WTC11 (cell line): ENCODE results near the gene TMEM63C. TPM values are rescaled to one million over a fixed set of nuclear protein-coding genes. Genes with fewer than 3 reads are reported as not detected.

Experiments used
- ATAC-seq: fragments of 200-7000 bp; cut with Tn5 transposase; 2 replicates; pipeline ENCODE4 v1.10.0; 2021; ENCODE audit warnings: mild to moderate bottlenecking, moderate library complexity
- CTCF ChIA-PET: fragments of 300-600 bp; sonication (Branson Sonifier 250); formaldehyde crosslinking; loops from one replicate; lab custom pipeline; 2021; ENCODE audit warnings: antibody characterized with exemption; lab: Charles Lee
- POLR2A ChIA-PET: fragments of 350-600 bp; sonication (Branson Sonifier 250); formaldehyde crosslinking; loops from one replicate; lab custom pipeline; 2021; ENCODE audit warnings: antibody characterized with exemption; lab: Charles Lee
- DNase-seq: peaks from one replicate; pipeline ENCODE4 v3.0.0; 2021; ENCODE audit warnings: low spot score
- H3K27ac Mint-ChIP-seq: 2 replicates; pipeline ENCODE4 v1.8.0; 2021; ENCODE audit warnings: mixed read lengths
- H3K27me3 Mint-ChIP-seq: 2 replicates; pipeline ENCODE4 v1.8.0; 2021; ENCODE audit warnings: low read depth, mild to moderate bottlenecking, moderate library complexity, mixed read lengths
- H3K36me3 Mint-ChIP-seq: 2 replicates; pipeline ENCODE4 v1.8.0; 2021; ENCODE audit warnings: mixed read lengths
- H3K4me1 Mint-ChIP-seq: 2 replicates; pipeline ENCODE4 v1.8.0; 2022; ENCODE audit warnings: mixed read lengths
- H3K4me3 Mint-ChIP-seq: 2 replicates; pipeline ENCODE4 v1.8.0; 2021; ENCODE audit warnings: mild to moderate bottlenecking, moderate library complexity, mixed read lengths
- H3K9me3 Mint-ChIP-seq: 2 replicates; pipeline ENCODE4 v1.8.0; 2021; ENCODE audit warnings: mixed read lengths
- ATF1 ChIP-seq: sonication (generic); formaldehyde crosslinking; IDR thresholded peaks from 2 replicates; pipeline ENCODE4 v1.8.1; 2023; ENCODE audit warnings: mild to moderate bottlenecking, moderate library complexity, missing genetic modification reagents
- EMX1 ChIP-seq: fragments of 250-450 bp; sonication (Bioruptor Pico); IDR thresholded peaks from 2 replicates; pipeline ENCODE4 v1.8.0; 2021; ENCODE audit warnings: mild to moderate bottlenecking
- FOXP1 ChIP-seq: sonication (generic); formaldehyde crosslinking; IDR thresholded peaks from 2 replicates; pipeline ENCODE4 v1.8.0; 2022; ENCODE audit warnings: missing genetic modification reagents, mild to moderate bottlenecking, moderate library complexity, borderline replicate concordance
- HMGA2 ChIP-seq: fragments of 250-450 bp; sonication (Bioruptor Pico); IDR thresholded peaks from 2 replicates; pipeline ENCODE4 v1.4.0; 2021; ENCODE audit warnings: mild to moderate bottlenecking, moderate library complexity
- JUN ChIP-seq: sonication (generic); formaldehyde crosslinking; IDR thresholded peaks from 2 replicates; pipeline ENCODE4 v1.8.0; 2023; ENCODE audit warnings: mild to moderate bottlenecking, missing genetic modification reagents
- MXD4 ChIP-seq: fragments of 250-450 bp; sonication (Bioruptor Pico); IDR thresholded peaks from 2 replicates; pipeline ENCODE4 v1.8.0; 2021; ENCODE audit warnings: mild to moderate bottlenecking, moderate library complexity, borderline replicate concordance
- MYBL2 ChIP-seq: sonication (generic); formaldehyde crosslinking; IDR thresholded peaks from 2 replicates; pipeline ENCODE4 v1.8.1; 2023; ENCODE audit warnings: mild to moderate bottlenecking, moderate library complexity, missing genetic modification reagents
- NFYB ChIP-seq: sonication (generic); formaldehyde crosslinking; conservative IDR thresholded peaks from 2 replicates; pipeline ENCODE4 v1.8.0; 2022; ENCODE audit warnings: low read depth, missing genetic modification reagents
- RORB ChIP-seq: fragments of 250-450 bp; sonication (Bioruptor Pico); IDR thresholded peaks from 2 replicates; pipeline ENCODE4 v1.9.0; 2021; ENCODE audit warnings: mild to moderate bottlenecking
- SOX15 ChIP-seq: fragments of 250-450 bp; sonication (Bioruptor Pico); IDR thresholded peaks from 2 replicates; pipeline ENCODE4 v1.9.0; 2021; ENCODE audit warnings: mild to moderate bottlenecking
- total RNA-seq: library from RNA; stranded (reverse); gene quantifications from 3 replicates; pipeline ENCODE4 v1.2.3, GENCODE V29; 2021
- TF ChIP-seq, protein P1 (sequence below): sonication (generic); formaldehyde crosslinking; conservative IDR thresholded peaks from 2 replicates; pipeline ENCODE4 v1.8.1; 2022; ENCODE audit warnings: mild to moderate bottlenecking, missing genetic modification reagents
- TF ChIP-seq, protein P2 (sequence below): sonication (generic); formaldehyde crosslinking; IDR thresholded peaks from 2 replicates; pipeline ENCODE4 v1.8.0; 2023; ENCODE audit warnings: missing genetic modification reagents
- TF ChIP-seq, protein P3 (sequence below): sonication (generic); formaldehyde crosslinking; IDR thresholded peaks from 2 replicates; pipeline ENCODE4 v1.8.1; 2023; ENCODE audit warnings: mild to moderate bottlenecking, missing genetic modification reagents, moderate library complexity
- TF ChIP-seq, protein P4 (sequence below): sonication (generic); formaldehyde crosslinking; IDR thresholded peaks from 2 replicates; pipeline ENCODE4 v1.8.1; 2023; ENCODE audit warnings: mild to moderate bottlenecking, missing genetic modification reagents, moderate library complexity
- TF ChIP-seq, protein P5 (sequence below): sonication (generic); formaldehyde crosslinking; IDR thresholded peaks from 2 replicates; pipeline ENCODE4 v1.8.1; 2022; ENCODE audit warnings: missing genetic modification reagents, borderline replicate concordance
- TF ChIP-seq, protein P6 (sequence below): sonication (generic); formaldehyde crosslinking; IDR thresholded peaks from 2 replicates; pipeline ENCODE4 v1.8.1; 2023; ENCODE audit warnings: mild to moderate bottlenecking, missing genetic modification reagents, borderline replicate concordance
- TF ChIP-seq, protein P7 (sequence below): sonication (generic); formaldehyde crosslinking; IDR thresholded peaks from 2 replicates; pipeline ENCODE4 v1.8.0; 2023; ENCODE audit warnings: mild to moderate bottlenecking, missing genetic modification reagents
- TF ChIP-seq, protein P8 (sequence below): sonication (generic); formaldehyde crosslinking; IDR thresholded peaks from 2 replicates; pipeline ENCODE4 v1.8.0; 2022; ENCODE audit warnings: missing genetic modification reagents
- TF ChIP-seq, protein P9 (sequence below): sonication (generic); formaldehyde crosslinking; IDR thresholded peaks from 2 replicates; pipeline ENCODE4 v1.8.1; 2022; ENCODE audit warnings: low read depth, mild to moderate bottlenecking, moderate library complexity, missing genetic modification reagents, borderline replicate concordance

The TMEM63C gene
- total RNA-seq, 1 experiment from 2014 or later = 8.8 TPM

DNA sequence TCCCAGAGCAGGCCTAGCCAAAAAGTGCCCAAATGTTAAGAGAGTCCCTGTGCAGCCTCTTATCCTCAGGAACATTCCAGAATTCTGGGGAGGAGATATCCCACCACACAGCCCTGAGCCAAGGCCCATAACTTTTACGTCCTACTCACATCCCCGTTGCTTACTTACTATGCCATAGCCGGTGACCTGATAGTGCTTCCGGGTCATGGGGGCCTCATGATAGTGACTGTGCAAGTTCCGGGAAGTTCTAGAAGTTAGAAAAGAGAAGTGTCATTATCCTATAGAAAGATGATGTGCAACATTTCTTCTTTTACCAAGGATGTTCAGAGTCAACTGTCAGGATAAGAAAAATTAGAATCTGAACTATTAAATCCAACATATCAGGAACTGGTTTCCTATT is 105.0 kb downstream of the TMEM63C start (continued):
- TF ChIP-seq FOXP1 (no peak), JUN (no peak), HMGA2 (no peak), EMX1 (CRISPR knock-in tag) (no peak), MYBL2 (CRISPR knock-in tag) (no peak), RORB (CRISPR knock-in tag) (no peak), ATF1 (CRISPR knock-in tag) (no peak), MXD4 (CRISPR knock-in tag) (no peak), SOX15 (no peak)
- TF ChIP-seq, protein P1, sequence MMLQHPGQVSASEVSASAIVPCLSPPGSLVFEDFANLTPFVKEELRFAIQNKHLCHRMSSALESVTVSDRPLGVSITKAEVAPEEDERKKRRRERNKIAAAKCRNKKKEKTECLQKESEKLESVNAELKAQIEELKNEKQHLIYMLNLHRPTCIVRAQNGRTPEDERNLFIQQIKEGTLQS (CRISPR knock-in tag) = no peak
- TF ChIP-seq, protein P2, sequence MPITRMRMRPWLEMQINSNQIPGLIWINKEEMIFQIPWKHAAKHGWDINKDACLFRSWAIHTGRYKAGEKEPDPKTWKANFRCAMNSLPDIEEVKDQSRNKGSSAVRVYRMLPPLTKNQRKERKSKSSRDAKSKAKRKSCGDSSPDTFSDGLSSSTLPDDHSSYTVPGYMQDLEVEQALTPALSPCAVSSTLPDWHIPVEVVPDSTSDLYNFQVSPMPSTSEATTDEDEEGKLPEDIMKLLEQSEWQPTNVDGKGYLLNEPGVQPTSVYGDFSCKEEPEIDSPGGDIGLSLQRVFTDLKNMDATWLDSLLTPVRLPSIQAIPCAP = no peak
- TF ChIP-seq, protein P3, sequence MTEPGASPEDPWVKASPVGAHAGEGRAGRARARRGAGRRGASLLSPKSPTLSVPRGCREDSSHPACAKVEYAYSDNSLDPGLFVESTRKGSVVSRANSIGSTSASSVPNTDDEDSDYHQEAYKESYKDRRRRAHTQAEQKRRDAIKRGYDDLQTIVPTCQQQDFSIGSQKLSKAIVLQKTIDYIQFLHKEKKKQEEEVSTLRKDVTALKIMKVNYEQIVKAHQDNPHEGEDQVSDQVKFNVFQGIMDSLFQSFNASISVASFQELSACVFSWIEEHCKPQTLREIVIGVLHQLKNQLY (CRISPR knock-in tag) = no peak
- TF ChIP-seq, protein P4, sequence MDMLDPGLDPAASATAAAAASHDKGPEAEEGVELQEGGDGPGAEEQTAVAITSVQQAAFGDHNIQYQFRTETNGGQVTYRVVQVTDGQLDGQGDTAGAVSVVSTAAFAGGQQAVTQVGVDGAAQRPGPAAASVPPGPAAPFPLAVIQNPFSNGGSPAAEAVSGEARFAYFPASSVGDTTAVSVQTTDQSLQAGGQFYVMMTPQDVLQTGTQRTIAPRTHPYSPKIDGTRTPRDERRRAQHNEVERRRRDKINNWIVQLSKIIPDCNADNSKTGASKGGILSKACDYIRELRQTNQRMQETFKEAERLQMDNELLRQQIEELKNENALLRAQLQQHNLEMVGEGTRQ (CRISPR knock-in tag) = no peak
- TF ChIP-seq, all 79 proteins: peak for 0

DNA sequence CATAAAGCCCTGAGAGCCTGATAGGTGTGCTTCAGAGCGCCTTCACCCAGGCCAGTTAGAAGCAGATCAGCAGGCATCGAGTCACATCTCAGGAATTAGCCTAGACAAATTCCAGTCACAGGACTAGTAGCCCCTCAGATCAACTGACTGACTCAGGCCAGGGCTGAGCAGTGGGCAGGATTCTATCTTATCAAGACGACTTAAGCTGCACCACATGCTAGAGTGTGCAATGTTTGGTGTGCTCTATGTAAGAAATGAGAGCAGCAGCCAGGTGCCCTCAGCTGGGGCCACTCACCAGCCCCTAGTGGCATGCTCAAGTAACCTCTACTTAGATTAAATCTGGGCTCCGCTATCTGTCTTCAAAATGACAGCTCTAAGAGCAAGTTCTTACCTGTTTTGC is 109.1 kb downstream of the TMEM63C start:
- H3K4me1 Mint-ChIP-seq = peaks cover 8% of the 10 kb centered on the region
- TF ChIP-seq FOXP1 = no peak
- TF ChIP-seq, protein P5, sequence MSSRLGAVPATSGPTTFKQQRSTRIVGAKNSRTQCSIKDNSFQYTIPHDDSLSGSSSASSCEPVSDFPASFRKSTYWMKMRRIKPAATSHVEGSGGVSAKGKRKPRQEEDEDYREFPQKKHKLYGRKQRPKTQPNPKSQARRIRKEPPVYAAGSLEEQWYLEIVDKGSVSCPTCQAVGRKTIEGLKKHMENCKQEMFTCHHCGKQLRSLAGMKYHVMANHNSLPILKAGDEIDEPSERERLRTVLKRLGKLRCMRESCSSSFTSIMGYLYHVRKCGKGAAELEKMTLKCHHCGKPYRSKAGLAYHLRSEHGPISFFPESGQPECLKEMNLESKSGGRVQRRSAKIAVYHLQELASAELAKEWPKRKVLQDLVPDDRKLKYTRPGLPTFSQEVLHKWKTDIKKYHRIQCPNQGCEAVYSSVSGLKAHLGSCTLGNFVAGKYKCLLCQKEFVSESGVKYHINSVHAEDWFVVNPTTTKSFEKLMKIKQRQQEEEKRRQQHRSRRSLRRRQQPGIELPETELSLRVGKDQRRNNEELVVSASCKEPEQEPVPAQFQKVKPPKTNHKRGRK (CRISPR knock-in tag) = no peak
- TF ChIP-seq, protein P6, sequence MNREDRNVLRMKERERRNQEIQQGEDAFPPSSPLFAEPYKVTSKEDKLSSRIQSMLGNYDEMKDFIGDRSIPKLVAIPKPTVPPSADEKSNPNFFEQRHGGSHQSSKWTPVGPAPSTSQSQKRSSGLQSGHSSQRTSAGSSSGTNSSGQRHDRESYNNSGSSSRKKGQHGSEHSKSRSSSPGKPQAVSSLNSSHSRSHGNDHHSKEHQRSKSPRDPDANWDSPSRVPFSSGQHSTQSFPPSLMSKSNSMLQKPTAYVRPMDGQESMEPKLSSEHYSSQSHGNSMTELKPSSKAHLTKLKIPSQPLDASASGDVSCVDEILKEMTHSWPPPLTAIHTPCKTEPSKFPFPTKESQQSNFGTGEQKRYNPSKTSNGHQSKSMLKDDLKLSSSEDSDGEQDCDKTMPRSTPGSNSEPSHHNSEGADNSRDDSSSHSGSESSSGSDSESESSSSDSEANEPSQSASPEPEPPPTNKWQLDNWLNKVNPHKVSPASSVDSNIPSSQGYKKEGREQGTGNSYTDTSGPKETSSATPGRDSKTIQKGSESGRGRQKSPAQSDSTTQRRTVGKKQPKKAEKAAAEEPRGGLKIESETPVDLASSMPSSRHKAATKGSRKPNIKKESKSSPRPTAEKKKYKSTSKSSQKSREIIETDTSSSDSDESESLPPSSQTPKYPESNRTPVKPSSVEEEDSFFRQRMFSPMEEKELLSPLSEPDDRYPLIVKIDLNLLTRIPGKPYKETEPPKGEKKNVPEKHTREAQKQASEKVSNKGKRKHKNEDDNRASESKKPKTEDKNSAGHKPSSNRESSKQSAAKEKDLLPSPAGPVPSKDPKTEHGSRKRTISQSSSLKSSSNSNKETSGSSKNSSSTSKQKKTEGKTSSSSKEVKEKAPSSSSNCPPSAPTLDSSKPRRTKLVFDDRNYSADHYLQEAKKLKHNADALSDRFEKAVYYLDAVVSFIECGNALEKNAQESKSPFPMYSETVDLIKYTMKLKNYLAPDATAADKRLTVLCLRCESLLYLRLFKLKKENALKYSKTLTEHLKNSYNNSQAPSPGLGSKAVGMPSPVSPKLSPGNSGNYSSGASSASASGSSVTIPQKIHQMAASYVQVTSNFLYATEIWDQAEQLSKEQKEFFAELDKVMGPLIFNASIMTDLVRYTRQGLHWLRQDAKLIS (CRISPR knock-in tag) = no peak
- TF ChIP-seq, protein P7, sequence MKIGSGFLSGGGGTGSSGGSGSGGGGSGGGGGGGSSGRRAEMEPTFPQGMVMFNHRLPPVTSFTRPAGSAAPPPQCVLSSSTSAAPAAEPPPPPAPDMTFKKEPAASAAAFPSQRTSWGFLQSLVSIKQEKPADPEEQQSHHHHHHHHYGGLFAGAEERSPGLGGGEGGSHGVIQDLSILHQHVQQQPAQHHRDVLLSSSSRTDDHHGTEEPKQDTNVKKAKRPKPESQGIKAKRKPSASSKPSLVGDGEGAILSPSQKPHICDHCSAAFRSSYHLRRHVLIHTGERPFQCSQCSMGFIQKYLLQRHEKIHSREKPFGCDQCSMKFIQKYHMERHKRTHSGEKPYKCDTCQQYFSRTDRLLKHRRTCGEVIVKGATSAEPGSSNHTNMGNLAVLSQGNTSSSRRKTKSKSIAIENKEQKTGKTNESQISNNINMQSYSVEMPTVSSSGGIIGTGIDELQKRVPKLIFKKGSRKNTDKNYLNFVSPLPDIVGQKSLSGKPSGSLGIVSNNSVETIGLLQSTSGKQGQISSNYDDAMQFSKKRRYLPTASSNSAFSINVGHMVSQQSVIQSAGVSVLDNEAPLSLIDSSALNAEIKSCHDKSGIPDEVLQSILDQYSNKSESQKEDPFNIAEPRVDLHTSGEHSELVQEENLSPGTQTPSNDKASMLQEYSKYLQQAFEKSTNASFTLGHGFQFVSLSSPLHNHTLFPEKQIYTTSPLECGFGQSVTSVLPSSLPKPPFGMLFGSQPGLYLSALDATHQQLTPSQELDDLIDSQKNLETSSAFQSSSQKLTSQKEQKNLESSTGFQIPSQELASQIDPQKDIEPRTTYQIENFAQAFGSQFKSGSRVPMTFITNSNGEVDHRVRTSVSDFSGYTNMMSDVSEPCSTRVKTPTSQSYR (CRISPR knock-in tag) = no peak
- no peak for TF ChIP-seq MXD4 (CRISPR knock-in tag)
- no peak for TF ChIP-seq NFYB (CRISPR knock-in tag)
- TF ChIP-seq, protein P8, sequence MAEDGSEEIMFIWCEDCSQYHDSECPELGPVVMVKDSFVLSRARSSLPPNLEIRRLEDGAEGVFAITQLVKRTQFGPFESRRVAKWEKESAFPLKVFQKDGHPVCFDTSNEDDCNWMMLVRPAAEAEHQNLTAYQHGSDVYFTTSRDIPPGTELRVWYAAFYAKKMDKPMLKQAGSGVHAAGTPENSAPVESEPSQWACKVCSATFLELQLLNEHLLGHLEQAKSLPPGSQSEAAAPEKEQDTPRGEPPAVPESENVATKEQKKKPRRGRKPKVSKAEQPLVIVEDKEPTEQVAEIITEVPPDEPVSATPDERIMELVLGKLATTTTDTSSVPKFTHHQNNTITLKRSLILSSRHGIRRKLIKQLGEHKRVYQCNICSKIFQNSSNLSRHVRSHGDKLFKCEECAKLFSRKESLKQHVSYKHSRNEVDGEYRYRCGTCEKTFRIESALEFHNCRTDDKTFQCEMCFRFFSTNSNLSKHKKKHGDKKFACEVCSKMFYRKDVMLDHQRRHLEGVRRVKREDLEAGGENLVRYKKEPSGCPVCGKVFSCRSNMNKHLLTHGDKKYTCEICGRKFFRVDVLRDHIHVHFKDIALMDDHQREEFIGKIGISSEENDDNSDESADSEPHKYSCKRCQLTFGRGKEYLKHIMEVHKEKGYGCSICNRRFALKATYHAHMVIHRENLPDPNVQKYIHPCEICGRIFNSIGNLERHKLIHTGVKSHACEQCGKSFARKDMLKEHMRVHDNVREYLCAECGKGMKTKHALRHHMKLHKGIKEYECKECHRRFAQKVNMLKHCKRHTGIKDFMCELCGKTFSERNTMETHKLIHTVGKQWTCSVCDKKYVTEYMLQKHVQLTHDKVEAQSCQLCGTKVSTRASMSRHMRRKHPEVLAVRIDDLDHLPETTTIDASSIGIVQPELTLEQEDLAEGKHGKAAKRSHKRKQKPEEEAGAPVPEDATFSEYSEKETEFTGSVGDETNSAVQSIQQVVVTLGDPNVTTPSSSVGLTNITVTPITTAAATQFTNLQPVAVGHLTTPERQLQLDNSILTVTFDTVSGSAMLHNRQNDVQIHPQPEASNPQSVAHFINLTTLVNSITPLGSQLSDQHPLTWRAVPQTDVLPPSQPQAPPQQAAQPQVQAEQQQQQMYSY (CRISPR knock-in tag) = no peak
- TF ChIP-seq, protein P9, sequence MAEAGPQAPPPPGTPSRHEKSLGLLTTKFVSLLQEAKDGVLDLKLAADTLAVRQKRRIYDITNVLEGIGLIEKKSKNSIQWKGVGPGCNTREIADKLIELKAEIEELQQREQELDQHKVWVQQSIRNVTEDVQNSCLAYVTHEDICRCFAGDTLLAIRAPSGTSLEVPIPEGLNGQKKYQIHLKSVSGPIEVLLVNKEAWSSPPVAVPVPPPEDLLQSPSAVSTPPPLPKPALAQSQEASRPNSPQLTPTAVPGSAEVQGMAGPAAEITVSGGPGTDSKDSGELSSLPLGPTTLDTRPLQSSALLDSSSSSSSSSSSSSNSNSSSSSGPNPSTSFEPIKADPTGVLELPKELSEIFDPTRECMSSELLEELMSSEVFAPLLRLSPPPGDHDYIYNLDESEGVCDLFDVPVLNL (CRISPR knock-in tag) = no peak

More for the DNA sequence above, 109.1 kb downstream of the TMEM63C start:
- POLR2A ChIA-PET = interaction anchor here (0.6 kb wide), 1 partner anchor 93 kb away, joined by 3 read pairs; no protein-coding TSS in a partner anchor
- CTCF ChIA-PET = interaction anchor here (0.5 to 3.0 kb wide), 14 partner anchors 11 to 398 kb away, joined by 3 to 17 read pairs (median 3); no protein-coding TSS in a partner anchor
- H3K36me3 Mint-ChIP-seq = peaks cover 21% of the 10 kb centered on the region
- H3K27me3 Mint-ChIP-seq = no peaks in the 10 kb centered on the region
- ATAC-seq (peak; percentile 60), DNase-seq (no peak)
- no peaks in the 10 kb centered on the region for H3K9me3 Mint-ChIP-seq
- H3K4me3 Mint-ChIP-seq = no peak overlapping the region
- H3K27ac Mint-ChIP-seq = no peak overlapping the region
